K562 (cell line): ENCODE measurements around the gene PFKP. TPM values are rescaled to one million over a fixed set of nuclear protein-coding genes. Genes with fewer than 3 reads are reported as not detected.

Source experiments
- CBX1 ChIP-seq: sonication (generic); IDR thresholded peaks from 2 replicates; pipeline ENCODE4 v1.6.1; 2016; ENCODE audit warnings: antibody characterized with exemption, low read depth, mild to moderate bottlenecking
- DIDO1 ChIP-seq: fragments of 450-650 bp; IDR thresholded peaks from 2 replicates; pipeline ENCODE4 v1.6.1; 2016; ENCODE audit warnings: low read depth, missing biosample characterization, missing genetic modification characterization
- E2F6 ChIP-seq, 2 experiments: IDR thresholded peaks; 2 replicates each; pipeline ENCODE4 v1.6.1; 2011; ENCODE audit warnings: borderline replicate concordance in 1 of 2, control low read depth in 1 of 2, low read depth in 1 of 2, low read length in 1 of 2, mild to moderate bottlenecking in 1 of 2, mixed read lengths in 1 of 2, moderate library complexity in 1 of 2; ENCODE audit not compliant: insufficient read depth in 1 of 2, insufficient read length in 1 of 2, poor library complexity in 1 of 2, severe bottlenecking in 1 of 2; ENCODE audit errors: extremely low read depth in 1 of 2
- EWSR1 ChIP-seq: fragments of 450-650 bp; IDR thresholded peaks from 2 replicates; pipeline ENCODE4 v1.6.1; 2018; ENCODE audit warnings: borderline replicate concordance, mild to moderate bottlenecking, low read depth, moderate library complexity; ENCODE audit not compliant: partially characterized antibody
- GATAD2A ChIP-seq: fragments of 450-650 bp; IDR thresholded peaks from 2 replicates; pipeline ENCODE4 v1.6.1; 2017
- HDAC2 ChIP-seq: fragments of 450-650 bp; IDR thresholded peaks from 2 replicates; pipeline ENCODE4 v1.6.1; 2016; ENCODE audit warnings: mild to moderate bottlenecking
- HDGF ChIP-seq: fragments of 450-650 bp; IDR thresholded peaks from 2 replicates; pipeline ENCODE4 v1.6.1; 2016
- JUN ChIP-seq, 2 experiments: sonication (generic) in 1 of 2; formaldehyde crosslinking in 1 of 2; IDR thresholded peaks; 2 replicates each; pipeline versions ENCODE4 v1.6.1 to v1.8.0; 2012 to 2022; ENCODE audit warnings: borderline replicate concordance in 2 of 2, mild to moderate bottlenecking in 2 of 2, improper control_type of control experiment in 1 of 2, low read depth in 1 of 2, low read length in 1 of 2, missing genetic modification reagents in 1 of 2
- NFXL1 ChIP-seq: fragments of 450-650 bp; formaldehyde crosslinking; IDR thresholded peaks from 2 replicates; pipeline ENCODE4 v1.4.0; 2021; ENCODE audit warnings: mild to moderate bottlenecking
- PKNOX1 ChIP-seq: fragments of 450-650 bp; IDR thresholded peaks from 2 replicates; pipeline ENCODE4 v1.6.1; 2016
- PYGO2 ChIP-seq: fragments of 450-650 bp; IDR thresholded peaks from 2 replicates; pipeline ENCODE4 v1.6.1; 2016; ENCODE audit warnings: mild to moderate bottlenecking, missing genetic modification characterization, moderate library complexity, missing compliant biosample characterization
- RBM15 ChIP-seq: fragments of 200-400 bp; formaldehyde crosslinking; IDR thresholded peaks from 2 replicates; pipeline ENCODE4 v1.6.1; 2018; ENCODE audit warnings: mild to moderate bottlenecking, low read length, moderate library complexity; ENCODE audit not compliant: insufficient read depth
- SAP30 ChIP-seq: fragments of 200-600 bp; sonication (generic); IDR thresholded peaks from 2 replicates; pipeline ENCODE4 v1.6.1; 2012; ENCODE audit warnings: borderline replicate concordance, low read depth, mild to moderate bottlenecking, moderate library complexity, low read length, control low read depth, inconsistent platforms; ENCODE audit not compliant: insufficient read depth, poor library complexity, severe bottlenecking
- SMAD4 ChIP-seq: fragments of 250-450 bp; sonication (Bioruptor Pico); conservative IDR thresholded peaks from 2 replicates; pipeline ENCODE4 v1.8.0; 2021; ENCODE audit warnings: inconsistent platforms, mild to moderate bottlenecking, moderate library complexity
- SRF ChIP-seq, 2 experiments: fragments of 250-450, 450-650 bp in 1 of 2; sonication (Bioruptor Pico) in 1 of 2; sonication (generic) in 1 of 2; formaldehyde crosslinking; IDR thresholded peaks; 2 replicates each; pipeline versions ENCODE4 v1.5.0 to v1.5.1; 2020 to 2022; ENCODE audit warnings: mild to moderate bottlenecking in 1 of 2, missing genetic modification reagents in 1 of 2
- SRSF1 ChIP-seq: fragments of 200-400 bp; formaldehyde crosslinking; IDR thresholded peaks from 2 replicates; pipeline ENCODE4 v1.6.1; 2017; ENCODE audit warnings: mild to moderate bottlenecking, low read depth, low read length, moderate library complexity
- ZNF717 ChIP-seq: fragments of 250-450 bp; sonication (Bioruptor Pico); IDR thresholded peaks from 2 replicates; pipeline ENCODE4 v1.5.0; 2021
- ZSCAN29 ChIP-seq: fragments of 450-650 bp; IDR thresholded peaks from 2 replicates; pipeline ENCODE4 v1.6.1; 2017
- polyA plus RNA-seq, 8 experiments: library from polyadenylated mRNA; depleted of rRNA in 4 of 8; stranded (reverse) in 5 of 8; unstranded in 3 of 8; fragments of >200 nt; fragmentation: Nextera tagmentation in 2 of 8; fragmentation: Illumina TruSeq in 1 of 8; extraction: Ambion mirVana in 2 of 8; extraction: Trizol in 1 of 8; gene quantifications; 2 replicates each; pipeline versions ENCODE4 v1.2.1 to v1.2.3, GENCODE V29; 2011 to 2014; ENCODE audit warnings: inconsistent platforms in 1 of 8, missing spikeins in 1 of 8
- total RNA-seq, 7 experiments: library from RNA; depleted of rRNA in 6 of 7; stranded (reverse); fragments of >200 nt in 6 of 7; fragmentation: Illumina TruSeq in 2 of 7; extraction: Trizol in 2 of 7; gene quantifications; 2 replicates each; pipeline versions ENCODE4 v1.2.1 to v1.2.3, GENCODE V29; 2011 to 2021; ENCODE audit warnings: low replicate concordance in 1 of 7
- TF ChIP-seq, protein P1 (sequence below): sonication (generic); formaldehyde crosslinking; IDR thresholded peaks from 2 replicates; pipeline ENCODE4 v1.8.0; 2023; ENCODE audit warnings: missing genetic modification reagents, mild to moderate bottlenecking, borderline replicate concordance

PFKP gene
- total and polyA plus RNA-seq, 9 of the 15 experiments (the other 6 are each of a cell fraction or from before 2014, with no cell fraction given), result 23.5 to 116 (median 62.1) TPM

GRCh38 chr10:3045471-3046209 is 21.7 kb upstream of the PFKP start (continued):
- TF ChIP-seq, protein P1, sequence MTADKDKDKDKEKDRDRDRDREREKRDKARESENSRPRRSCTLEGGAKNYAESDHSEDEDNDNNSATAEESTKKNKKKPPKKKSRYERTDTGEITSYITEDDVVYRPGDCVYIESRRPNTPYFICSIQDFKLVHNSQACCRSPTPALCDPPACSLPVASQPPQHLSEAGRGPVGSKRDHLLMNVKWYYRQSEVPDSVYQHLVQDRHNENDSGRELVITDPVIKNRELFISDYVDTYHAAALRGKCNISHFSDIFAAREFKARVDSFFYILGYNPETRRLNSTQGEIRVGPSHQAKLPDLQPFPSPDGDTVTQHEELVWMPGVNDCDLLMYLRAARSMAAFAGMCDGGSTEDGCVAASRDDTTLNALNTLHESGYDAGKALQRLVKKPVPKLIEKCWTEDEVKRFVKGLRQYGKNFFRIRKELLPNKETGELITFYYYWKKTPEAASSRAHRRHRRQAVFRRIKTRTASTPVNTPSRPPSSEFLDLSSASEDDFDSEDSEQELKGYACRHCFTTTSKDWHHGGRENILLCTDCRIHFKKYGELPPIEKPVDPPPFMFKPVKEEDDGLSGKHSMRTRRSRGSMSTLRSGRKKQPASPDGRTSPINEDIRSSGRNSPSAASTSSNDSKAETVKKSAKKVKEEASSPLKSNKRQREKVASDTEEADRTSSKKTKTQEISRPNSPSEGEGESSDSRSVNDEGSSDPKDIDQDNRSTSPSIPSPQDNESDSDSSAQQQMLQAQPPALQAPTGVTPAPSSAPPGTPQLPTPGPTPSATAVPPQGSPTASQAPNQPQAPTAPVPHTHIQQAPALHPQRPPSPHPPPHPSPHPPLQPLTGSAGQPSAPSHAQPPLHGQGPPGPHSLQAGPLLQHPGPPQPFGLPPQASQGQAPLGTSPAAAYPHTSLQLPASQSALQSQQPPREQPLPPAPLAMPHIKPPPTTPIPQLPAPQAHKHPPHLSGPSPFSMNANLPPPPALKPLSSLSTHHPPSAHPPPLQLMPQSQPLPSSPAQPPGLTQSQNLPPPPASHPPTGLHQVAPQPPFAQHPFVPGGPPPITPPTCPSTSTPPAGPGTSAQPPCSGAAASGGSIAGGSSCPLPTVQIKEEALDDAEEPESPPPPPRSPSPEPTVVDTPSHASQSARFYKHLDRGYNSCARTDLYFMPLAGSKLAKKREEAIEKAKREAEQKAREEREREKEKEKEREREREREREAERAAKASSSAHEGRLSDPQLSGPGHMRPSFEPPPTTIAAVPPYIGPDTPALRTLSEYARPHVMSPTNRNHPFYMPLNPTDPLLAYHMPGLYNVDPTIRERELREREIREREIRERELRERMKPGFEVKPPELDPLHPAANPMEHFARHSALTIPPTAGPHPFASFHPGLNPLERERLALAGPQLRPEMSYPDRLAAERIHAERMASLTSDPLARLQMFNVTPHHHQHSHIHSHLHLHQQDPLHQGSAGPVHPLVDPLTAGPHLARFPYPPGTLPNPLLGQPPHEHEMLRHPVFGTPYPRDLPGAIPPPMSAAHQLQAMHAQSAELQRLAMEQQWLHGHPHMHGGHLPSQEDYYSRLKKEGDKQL (CRISPR knock-in tag), result no peak
- peak; percentile 73; the same call in 1 of the 2 replicates for TF ChIP-seq GATAD2A
- TF ChIP-seq SRSF1, result no peak
- TF ChIP-seq DIDO1 (tag), result no peak
- TF ChIP-seq HDAC2, result peak; percentile 68
- TF ChIP-seq ZNF717 (CRISPR knock-in tag), result no peak
- no peak for TF ChIP-seq PYGO2 (tag)
- no peak for TF ChIP-seq HDGF
- TF ChIP-seq ZSCAN29, result no peak
- peak; percentile 66 to 96; a peak in 3 of 4 replicates for TF ChIP-seq SRF (CRISPR knock-in tag; IDR thresholded peaks at IDR 0.05)
- TF ChIP-seq SAP30, result no peak
- TF ChIP-seq SMAD4 (CRISPR knock-in tag), result peak; percentile 48
- TF ChIP-seq EWSR1, result no peak
- TF ChIP-seq CBX1, result no peak
- peak in 1 of 2 experiments; percentile 17 for TF ChIP-seq E2F6 (IDR thresholded peaks at IDR 0.05; ENCODE audit: borderline replicate concordance in 1 of 2, extremely low read depth in 1 of 2, insufficient read depth in 1 of 2, insufficient read length in 1 of 2, low read depth in 1 of 2, low read length in 1 of 2, poor library complexity in 1 of 2, severe bottlenecking in 1 of 2)
- TF ChIP-seq RBM15, result no peak
- 0 out of 2 replicates have a peak, but pooled peaks have one; percentile 32 for TF ChIP-seq JUN (IDR thresholded peaks at IDR 0.05; ENCODE audit: borderline replicate concordance, low read depth, low read length)
- TF ChIP-seq JUN (CRISPR knock-in tag; IDR thresholded peaks at IDR 0.05; ENCODE audit: borderline replicate concordance), result no peak
- no peak for TF ChIP-seq NFXL1
- TF ChIP-seq PKNOX1, result 0 out of 2 replicates have a peak, but pooled peaks have one; percentile 6
